Lung (tissue), 12 donors: ENCODE data around the gene PRRT3. TPM values are rescaled to one million over a fixed set of nuclear protein-coding genes. Genes with fewer than 3 reads are reported as not detected.

Experiments
- ATAC-seq: fragments of 200-7000 bp; cut with Tn5 transposase; one replicate; pipeline ENCODE4 v1.9.1; 2020; ENCODE audit warnings: moderate number of reproducible peaks; ENCODE audit not compliant: insufficient read depth, low FRiP score
- DNase-seq, 3 donors: peaks; one replicate each; pipeline ENCODE4 v3.0.0-alpha.2; 2013 to 2017
- H3K27ac ChIP-seq, 2 donors: one replicate each; pipeline ENCODE4 v1.5.1; 2013; ENCODE audit warnings: mild to moderate bottlenecking in 2 of 2, moderate library complexity in 2 of 2, control low read depth in 1 of 2, inconsistent platforms in 1 of 2, low read depth in 1 of 2, low read length in 1 of 2
- H3K27me3 ChIP-seq, 3 donors: one replicate each; pipeline ENCODE4 v1.5.1; 2013; ENCODE audit warnings: low read length in 2 of 3; ENCODE audit not compliant: control insufficient read depth in 3 of 3, insufficient read depth in 3 of 3
- H3K36me3 ChIP-seq, 4 donors: one replicate each; pipeline ENCODE4 v1.5.1; 2013; ENCODE audit warnings: low read length in 4 of 4, mild to moderate bottlenecking in 1 of 4, moderate library complexity in 1 of 4; ENCODE audit not compliant: control insufficient read depth in 4 of 4, insufficient read depth in 4 of 4
- H3K4me1 ChIP-seq, 5 donors: one replicate each; pipeline ENCODE4 v1.5.1; 2013; ENCODE audit warnings: low read length in 5 of 5, mild to moderate bottlenecking in 2 of 5, moderate library complexity in 1 of 5; ENCODE audit not compliant: control insufficient read depth in 5 of 5, insufficient read depth in 5 of 5
- H3K4me3 ChIP-seq: one replicate; pipeline ENCODE4 v1.5.1; 2013; ENCODE audit warnings: mild to moderate bottlenecking, control low read depth, moderate library complexity
- H3K9ac ChIP-seq, 2 donors: one replicate each; pipeline ENCODE4 v1.5.1; 2013; ENCODE audit warnings: low read length in 2 of 2, control low read depth in 1 of 2; ENCODE audit not compliant: insufficient read depth in 1 of 2
- H3K9me3 ChIP-seq, 4 donors: one replicate each; pipeline ENCODE4 v1.5.1; 2013; ENCODE audit warnings: low read length in 3 of 4, mild to moderate bottlenecking in 1 of 4, moderate library complexity in 1 of 4; ENCODE audit not compliant: control insufficient read depth in 4 of 4, insufficient read depth in 3 of 4
- WGBS, 2 donors: extraction: QIAGEN DNeasy Blood & Tissue Kit; methylation state at CpG; one replicate each; pipeline ENCODE4 v1.1.7; 2013; 5-methylcytosine and 5-hydroxymethylcytosine counted together
- polyA plus RNA-seq, 2 donors: library from polyadenylated mRNA; stranded (reverse); fragments of 200-250 nt; gene quantifications; one replicate each; pipeline ENCODE4 v1.2.1, GENCODE V29; 2013
- total RNA-seq, 2 donors: library from RNA; depleted of rRNA in 1 of 2; stranded (reverse); fragments of >200 nt in 1 of 2; gene quantifications; one replicate each; pipeline ENCODE4 v1.2.1, GENCODE V29; 2014 to 2021
- TF ChIP-seq, protein P1 (sequence below): IDR thresholded peaks from 2 replicates; pipeline ENCODE4 v1.5.1; 2012; ENCODE audit warnings: mild to moderate bottlenecking; ENCODE audit errors: control extremely low read depth, extremely low read depth
- donor health status: control.
- donor health status: control.
- donor health status: Bipolar disorder and iron deficiency.
- donor health status: healthy.
- donor health status: DM: yes; HTN: yes; CAD: no.

PRRT3 gene
- total and polyA plus RNA-seq, 4 donors, result 1.1 to 5.2 (median 1.8) TPM

DNA sequence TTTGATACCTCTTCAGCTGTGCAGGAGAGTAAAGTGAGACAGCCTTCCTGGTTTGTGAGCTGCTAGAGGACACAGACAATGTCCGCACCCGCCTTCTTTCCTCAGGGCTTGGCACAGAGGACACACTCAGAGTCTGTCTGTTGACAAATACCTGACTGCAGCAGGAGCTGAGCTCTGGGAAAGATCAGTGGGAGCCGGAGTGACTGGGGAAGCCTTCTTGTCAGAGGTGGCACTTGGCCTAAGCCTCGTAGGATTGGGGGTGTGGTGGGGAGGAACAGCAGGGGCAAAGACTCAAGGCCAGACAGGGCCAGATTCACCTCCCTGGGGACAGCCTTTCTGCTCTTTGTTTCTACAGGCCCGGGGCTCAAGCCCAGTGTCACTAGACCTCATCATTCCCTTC is 38.6 kb downstream of the PRRT3 start:
- Histone ChIP-seq H3K27me3 (no peaks in the 10 kb centered on the region), H3K27ac (no peak overlapping the region), H3K4me1 (peaks cover 0 to 33% (median 21%) of the 10 kb centered on the region in 5 donors), H3K36me3 (no peaks in the 10 kb centered on the region), H3K4me3 (no peak overlapping the region), H3K9me3 (no peaks in the 10 kb centered on the region), H3K9ac (no peak overlapping the region)
- DNase-seq (no peak), ATAC-seq (no peak)
- TF ChIP-seq, protein P1, sequence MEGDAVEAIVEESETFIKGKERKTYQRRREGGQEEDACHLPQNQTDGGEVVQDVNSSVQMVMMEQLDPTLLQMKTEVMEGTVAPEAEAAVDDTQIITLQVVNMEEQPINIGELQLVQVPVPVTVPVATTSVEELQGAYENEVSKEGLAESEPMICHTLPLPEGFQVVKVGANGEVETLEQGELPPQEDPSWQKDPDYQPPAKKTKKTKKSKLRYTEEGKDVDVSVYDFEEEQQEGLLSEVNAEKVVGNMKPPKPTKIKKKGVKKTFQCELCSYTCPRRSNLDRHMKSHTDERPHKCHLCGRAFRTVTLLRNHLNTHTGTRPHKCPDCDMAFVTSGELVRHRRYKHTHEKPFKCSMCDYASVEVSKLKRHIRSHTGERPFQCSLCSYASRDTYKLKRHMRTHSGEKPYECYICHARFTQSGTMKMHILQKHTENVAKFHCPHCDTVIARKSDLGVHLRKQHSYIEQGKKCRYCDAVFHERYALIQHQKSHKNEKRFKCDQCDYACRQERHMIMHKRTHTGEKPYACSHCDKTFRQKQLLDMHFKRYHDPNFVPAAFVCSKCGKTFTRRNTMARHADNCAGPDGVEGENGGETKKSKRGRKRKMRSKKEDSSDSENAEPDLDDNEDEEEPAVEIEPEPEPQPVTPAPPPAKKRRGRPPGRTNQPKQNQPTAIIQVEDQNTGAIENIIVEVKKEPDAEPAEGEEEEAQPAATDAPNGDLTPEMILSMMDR, result no peak
- WGBS, 2 donors, result 86 to 88% methylated on average over 5 of the region's 5 CpGs

DNA sequence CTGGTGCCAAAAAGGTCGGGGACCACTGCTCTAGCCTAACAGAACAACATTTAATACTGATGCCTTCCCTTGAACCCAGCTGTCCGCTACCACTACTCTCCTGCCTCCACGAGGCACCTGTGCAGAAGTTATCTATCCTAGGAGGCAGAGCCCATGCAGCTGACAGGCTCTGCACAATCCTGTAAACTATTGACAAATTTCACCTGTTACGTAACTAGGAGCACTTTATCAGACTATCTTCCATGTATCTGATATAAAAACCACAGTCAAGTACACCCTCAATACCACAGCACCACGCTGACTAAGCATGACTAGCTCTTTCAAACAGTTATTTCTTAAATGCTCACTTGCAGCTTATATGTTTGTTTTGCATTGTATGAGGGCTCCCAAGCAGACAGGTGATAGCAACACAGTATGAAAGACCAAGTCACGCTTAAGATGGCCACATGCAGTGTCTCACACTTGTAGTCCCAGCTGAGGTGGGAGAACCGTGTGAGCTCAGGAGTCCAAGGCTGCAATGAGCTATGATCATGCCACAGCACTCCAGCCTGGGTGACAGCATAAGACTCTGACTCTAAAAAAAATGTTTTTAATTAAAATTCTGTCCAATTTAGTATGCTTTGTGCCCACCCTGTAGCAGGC is 39.8 kb downstream of the PRRT3 start:
- H3K9me3 ChIP-seq, result no peaks in the 10 kb centered on the region
- no peak overlapping the region for H3K27ac ChIP-seq
- no peaks in the 10 kb centered on the region for H3K36me3 ChIP-seq
- no peaks in the 10 kb centered on the region for H3K27me3 ChIP-seq
- peaks cover 0 to 26% (median 16%) of the 10 kb centered on the region in 5 donors for H3K4me1 ChIP-seq
- 41 to 65% methylated on average over 7 of the region's 7 CpGs for WGBS, 2 donors
- TF ChIP-seq, protein P1, result no peak
- H3K9ac ChIP-seq, result no peak overlapping the region
- DNase-seq (no peak), ATAC-seq (no peak)
- H3K4me3 ChIP-seq, result no peak overlapping the region

DNA sequence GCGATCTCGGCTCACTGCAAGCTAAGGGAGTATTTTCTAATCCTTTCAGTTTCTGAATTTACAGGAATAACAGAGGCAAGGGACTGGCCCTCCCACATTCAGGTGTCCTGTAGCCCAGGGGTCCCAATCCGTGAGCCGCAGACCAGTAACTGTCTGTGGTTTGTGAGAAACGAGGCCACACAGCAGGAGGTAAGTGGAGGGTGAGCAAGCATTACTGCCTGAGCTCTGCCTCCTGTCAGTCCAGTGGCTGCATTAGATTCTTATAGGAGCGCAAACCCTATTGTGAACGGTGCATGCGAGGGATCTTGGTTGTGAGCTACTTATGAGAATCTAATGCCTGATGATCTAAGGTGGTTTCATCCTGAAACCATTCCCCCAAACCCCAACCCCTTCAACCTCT is 40.3 kb downstream of the PRRT3 start:
- no peaks in the 10 kb centered on the region for H3K36me3 ChIP-seq
- ATAC-seq (no peak), DNase-seq (no peak)
- WGBS, 2 donors, result 57 to 80% methylated on average over 8 of the region's 8 CpGs
- no peak overlapping the region for H3K27ac ChIP-seq
- no peak overlapping the region for H3K9ac ChIP-seq
- peaks cover 0 to 21% (median 12%) of the 10 kb centered on the region in 5 donors for H3K4me1 ChIP-seq
- H3K27me3 ChIP-seq, result no peaks in the 10 kb centered on the region
- no peaks in the 10 kb centered on the region for H3K9me3 ChIP-seq
- H3K4me3 ChIP-seq, result no peak overlapping the region
- TF ChIP-seq, protein P1, result no peak
